ACC112 (cell line): ENCODE data around the gene C19orf81.

Experiments used
- H2AFZ ChIP-seq: fragments of 200-600 bp; sonication (generic); one replicate; pipeline ENCODE4 v1.6.0; 2017; ENCODE audit warnings: antibody characterized with exemption, low read length; ENCODE audit not compliant: unreplicated experiment
- H3K27ac ChIP-seq: fragments of 200-600 bp; sonication (generic); 2 replicates; pipeline ENCODE4 v1.5.1; 2014; ENCODE audit warnings: low read depth, mild to moderate bottlenecking, antibody characterized with exemption, low read length, moderate library complexity
- H3K27me3 ChIP-seq: fragments of 200-600 bp; sonication (generic); 2 replicates; pipeline ENCODE4 v1.6.1; 2014; ENCODE audit warnings: mild to moderate bottlenecking, antibody characterized with exemption, low read length, moderate library complexity, mixed read lengths; ENCODE audit not compliant: insufficient read depth
- H3K36me3 ChIP-seq: fragments of 200-600 bp; sonication (generic); 2 replicates; pipeline ENCODE4 v1.6.1; 2016; ENCODE audit warnings: mild to moderate bottlenecking, antibody characterized with exemption, low read length, moderate library complexity, mixed read lengths; ENCODE audit not compliant: insufficient read depth
- H3K4me1 ChIP-seq: fragments of 200-600 bp; sonication (generic); one replicate; pipeline ENCODE4 v1.6.1; 2016; ENCODE audit warnings: low read length, mixed read lengths; ENCODE audit not compliant: insufficient read depth, unreplicated experiment, control insufficient read depth
- H3K4me3 ChIP-seq: fragments of 200-600 bp; sonication (generic); 2 replicates; pipeline ENCODE4 v1.5.1; 2014; ENCODE audit warnings: mild to moderate bottlenecking, low read depth, low read length
- H3K79me2 ChIP-seq: fragments of 200-600 bp; sonication (generic); one replicate; pipeline ENCODE4 v1.6.0; 2016; ENCODE audit warnings: low read length; ENCODE audit not compliant: control insufficient read depth, unreplicated experiment, insufficient read depth

C19orf81 gene

GRCh38 chr19:50632151-50632835 is 17.0 kb upstream of the C19orf81 start:
- Histone ChIP-seq H3K4me3 (no peak overlapping the region), H3K4me1 (no peaks in the 10 kb centered on the region), H3K36me3 (no peaks in the 10 kb centered on the region), H2AFZ (no peak overlapping the region), H3K27ac (no peak overlapping the region), H3K79me2 (no peaks in the 10 kb centered on the region), H3K27me3 (peaks cover 11% of the 10 kb centered on the region)

- peaks cover 16% of the 10 kb centered on the region for H3K27me3 ChIP-seq
- H3K79me2 ChIP-seq = no peaks in the 10 kb centered on the region
- no peak overlapping the region for H2AFZ ChIP-seq
- no peak overlapping the region for H3K27ac ChIP-seq
- no peaks in the 10 kb centered on the region for H3K36me3 ChIP-seq
- no peaks in the 10 kb centered on the region for H3K4me1 ChIP-seq
- no peak overlapping the region for H3K4me3 ChIP-seq
Observed at GRCh38 chr19:50633359-50633758, 15.9 kb upstream of the C19orf81 start.

GRCh38 chr19:50633973-50634372 is 15.3 kb upstream of the C19orf81 start:
- peaks cover 22% of the 10 kb centered on the region for H3K27me3 ChIP-seq
- no peak overlapping the region for H3K4me3 ChIP-seq
- H3K36me3 ChIP-seq = no peaks in the 10 kb centered on the region
- no peaks in the 10 kb centered on the region for H3K4me1 ChIP-seq
- no peak overlapping the region for H2AFZ ChIP-seq
- H3K27ac ChIP-seq = no peak overlapping the region
- H3K79me2 ChIP-seq = no peaks in the 10 kb centered on the region

- H3K27me3 ChIP-seq = peaks cover 33% of the 10 kb centered on the region
- H3K36me3 ChIP-seq = no peaks in the 10 kb centered on the region
- no peaks in the 10 kb centered on the region for H3K4me1 ChIP-seq
Observed at GRCh38 chr19:50636317-50637085, 12.7 kb upstream of the C19orf81 start.

GRCh38 chr19:50638600-50638999 is 10.6 kb upstream of the C19orf81 start:
- peaks cover 37% of the 10 kb centered on the region for H3K27me3 ChIP-seq
- H2AFZ ChIP-seq = no peak overlapping the region
- no peaks in the 10 kb centered on the region for H3K36me3 ChIP-seq
- H3K27ac ChIP-seq = no peak overlapping the region
- no peaks in the 10 kb centered on the region for H3K79me2 ChIP-seq
- H3K4me1 ChIP-seq = no peaks in the 10 kb centered on the region
- H3K4me3 ChIP-seq = no peak overlapping the region

More at GRCh38 chr19:50636317-50637085, 12.7 kb upstream of the C19orf81 start:
- Histone ChIP-seq H3K27ac (no peak overlapping the region), H3K4me3 (no peak overlapping the region), H3K79me2 (no peaks in the 10 kb centered on the region), H2AFZ (no peak overlapping the region)

GRCh38 chr19:50639121-50640112 is 9.8 kb upstream of the C19orf81 start, which contains the start of gene SYT3:
SYT3 (minus strand) TSS chr19:50639881; CDS start chr19:50637411, 2,470 bp downstream.
- H3K27ac ChIP-seq = no peak within 1 kb of the TSS
- peak within 1 kb of the TSS; percentile 74 for H3K4me3 ChIP-seq
- H3K27me3 ChIP-seq = peaks cover 45% of the 10 kb centered on the region
- no peaks in the 10 kb centered on the region for H3K4me1 ChIP-seq
- H3K36me3 ChIP-seq = no peaks in the 10 kb centered on the region
- no peaks in the 10 kb centered on the region for H3K79me2 ChIP-seq
- H2AFZ ChIP-seq = peak within 1 kb of the TSS; percentile 50

- Histone ChIP-seq H3K79me2 (no peaks in the 10 kb centered on the region), H3K27me3 (peaks cover 53% of the 10 kb centered on the region), H3K36me3 (no peaks in the 10 kb centered on the region), H3K4me1 (no peaks in the 10 kb centered on the region), H3K4me3 (no peak overlapping the region), H2AFZ (peak overlapping the region; percentile 50), H3K27ac (no peak overlapping the region)
Observed at GRCh38 chr19:50640368-50640767, 8.9 kb upstream of the C19orf81 start.

GRCh38 chr19:50644315-50644915 is 4.8 kb upstream of the C19orf81 start:
- H2AFZ ChIP-seq = no peak overlapping the region
- H3K79me2 ChIP-seq = no peaks in the 10 kb centered on the region
- H3K36me3 ChIP-seq = no peaks in the 10 kb centered on the region

GRCh38 chr19:50645107-50645506 is 4.1 kb upstream of the C19orf81 start:
- H3K27me3 ChIP-seq = peaks cover 22% of the 10 kb centered on the region
- no peak overlapping the region for H3K27ac ChIP-seq
- H3K4me3 ChIP-seq = no peak overlapping the region
- H3K79me2 ChIP-seq = no peaks in the 10 kb centered on the region
- no peaks in the 10 kb centered on the region for H3K4me1 ChIP-seq
- no peak overlapping the region for H2AFZ ChIP-seq
- H3K36me3 ChIP-seq = no peaks in the 10 kb centered on the region

More at GRCh38 chr19:50644315-50644915, 4.8 kb upstream of the C19orf81 start:
- no peak overlapping the region for H3K27ac ChIP-seq
- H3K4me1 ChIP-seq = no peaks in the 10 kb centered on the region
- peaks cover 26% of the 10 kb centered on the region for H3K27me3 ChIP-seq
- H3K4me3 ChIP-seq = no peak overlapping the region
